ENCODE results near the gene COQ2. TPM values are rescaled to one million over a fixed set of nuclear protein-coding genes. Genes with fewer than 3 reads are reported as not detected.

The COQ2 gene
- total RNA-seq, 4 donors from 2014 or later: 5.0 to 8.9 (median 5.5) TPM

- Histone ChIP-seq H3K9me3 (no peaks in the 10 kb centered on the region), H3K27ac (no peak overlapping the region), H3K4me3 (no peak overlapping the region), H3K27me3 (no peaks in the 10 kb centered on the region), H3K36me3 (peaks cover 0 to 31% of the 10 kb centered on the region in 2 donors), H3K4me1 (no peaks in the 10 kb centered on the region)
- no peak for ATAC-seq
- TF ChIP-seq CTCF (IDR thresholded peaks at IDR 0.05): no peak
- no peak for TF ChIP-seq EP300 (IDR thresholded peaks at IDR 0.05)
- TF ChIP-seq POLR2A (IDR thresholded peaks at IDR 0.05): no peak
- TF ChIP-seq POLR2AphosphoS5 (IDR thresholded peaks at IDR 0.05): no peak
- WGBS, 2 donors (ENCODE audit: low coverage in 1 of 2): 89 to 100% methylated on average over 5 of the region's 5 CpGs
Measured at GRCh38 chr4:83272900-83273299, 11.7 kb downstream of the COQ2 start.

GRCh38 chr4:83269256-83269655 lies 15.3 kb downstream of the COQ2 start:
- Histone ChIP-seq H3K27me3 (no peaks in the 10 kb centered on the region), H3K4me1 (no peaks in the 10 kb centered on the region), H3K36me3 (peaks cover 0 to 42% of the 10 kb centered on the region in 2 donors), H3K27ac (no peak overlapping the region), H3K4me3 (no peak overlapping the region), H3K9me3 (no peaks in the 10 kb centered on the region)
- WGBS, 2 donors (ENCODE audit: low coverage in 1 of 2): 69 to 71% methylated on average over 1 of the region's 1 CpG
- TF ChIP-seq EP300 (IDR thresholded peaks at IDR 0.05): no peak
- TF ChIP-seq POLR2A (IDR thresholded peaks at IDR 0.05): no peak
- TF ChIP-seq CTCF (IDR thresholded peaks at IDR 0.05): no peak
- TF ChIP-seq POLR2AphosphoS5 (IDR thresholded peaks at IDR 0.05): no peak
- ATAC-seq: no peak

GRCh38 chr4:83268491-83268890 lies 16.1 kb downstream of the COQ2 start:
- Histone ChIP-seq H3K27me3 (no peaks in the 10 kb centered on the region), H3K27ac (no peak overlapping the region), H3K36me3 (peaks cover 0 to 44% of the 10 kb centered on the region in 2 donors), H3K4me1 (no peaks in the 10 kb centered on the region), H3K4me3 (no peak overlapping the region), H3K9me3 (no peaks in the 10 kb centered on the region)
- no peak for ATAC-seq
- TF ChIP-seq POLR2AphosphoS5 (IDR thresholded peaks at IDR 0.05) (no peak), CTCF (IDR thresholded peaks at IDR 0.05) (no peak), EP300 (IDR thresholded peaks at IDR 0.05) (no peak), POLR2A (IDR thresholded peaks at IDR 0.05) (no peak)
- WGBS, 2 donors (ENCODE audit: low coverage in 1 of 2): 44 to 100% methylated on average over 2 of the region's 2 CpGs

- 86 to 100% methylated on average over 1 to 3 of the region's 3 CpGs for WGBS, 2 donors (ENCODE audit: low coverage in 1 of 2)
- no peak overlapping the region for H3K4me3 ChIP-seq
- H3K4me1 ChIP-seq: no peaks in the 10 kb centered on the region
- no peak overlapping the region for H3K27ac ChIP-seq
- H3K36me3 ChIP-seq: peaks cover 0 to 48% of the 10 kb centered on the region in 2 donors
- no peaks in the 10 kb centered on the region for H3K9me3 ChIP-seq
- no peak for ATAC-seq
- TF ChIP-seq CTCF (IDR thresholded peaks at IDR 0.05): no peak
- no peak for TF ChIP-seq POLR2A (IDR thresholded peaks at IDR 0.05)
- no peak for TF ChIP-seq EP300 (IDR thresholded peaks at IDR 0.05)
- TF ChIP-seq POLR2AphosphoS5 (IDR thresholded peaks at IDR 0.05): no peak
- H3K27me3 ChIP-seq: no peaks in the 10 kb centered on the region
Measured at GRCh38 chr4:83267830-83268475, 16.6 kb downstream of the COQ2 start.

GRCh38 chr4:83267121-83267829 lies 17.3 kb downstream of the COQ2 start:
- Histone ChIP-seq H3K4me1 (no peaks in the 10 kb centered on the region), H3K4me3 (no peak overlapping the region), H3K9me3 (no peaks in the 10 kb centered on the region), H3K36me3 (peaks cover 0 to 43% of the 10 kb centered on the region in 2 donors), H3K27ac (no peak overlapping the region), H3K27me3 (no peaks in the 10 kb centered on the region)
- TF ChIP-seq POLR2A (IDR thresholded peaks at IDR 0.05) (no peak), CTCF (IDR thresholded peaks at IDR 0.05) (no peak), EP300 (IDR thresholded peaks at IDR 0.05) (no peak), POLR2AphosphoS5 (IDR thresholded peaks at IDR 0.05) (peak; percentile 20)
- 72 to 81% methylated on average over 6 to 7 of the region's 7 CpGs for WGBS, 2 donors (ENCODE audit: low coverage in 1 of 2)
- peak; percentile 50 for ATAC-seq

Measured in gastroesophageal sphincter (tissue), 4 donors.